Dermis blood vessel endothelial cell (primary cell): ENCODE data around the gene ZFHX2. TPM values are rescaled to one million over a fixed set of nuclear protein-coding genes. Genes with fewer than 3 reads are reported as not detected.

Source experiments
- total RNA-seq: library from RNA; depleted of rRNA; stranded (reverse); fragments of >200 nt; gene quantifications from 2 replicates; pipeline ENCODE4 v1.2.3, GENCODE V29; 2014

The ZFHX2 gene
- total RNA-seq, 1 donor from 2014 or later: 0.17 TPM

Other genes with a start within 250 kb of the ZFHX2 start
- 1.7 and 2.6 TPM in 2 replicates for gene PPP1R3E, start 248.9 kb downstream of the ZFHX2 start, total RNA-seq
- 10.4 and 13.5 TPM in 2 replicates for gene BCL2L2, start 244.9 kb downstream of the ZFHX2 start, total RNA-seq
- 71.5 and 93.9 TPM in 2 replicates for gene PABPN1, start 230.3 kb downstream of the ZFHX2 start, total RNA-seq
- gene SLC22A17, start 198.9 kb downstream of the ZFHX2 start, total RNA-seq: 0.84 and 3.7 TPM in 2 replicates
- 0.17 TPM in 1 of 2 replicates, not detected in the other for gene EFS, start 186.6 kb downstream of the ZFHX2 start, total RNA-seq
- not detected in 2 replicates for gene IL25, start 179.0 kb downstream of the ZFHX2 start, total RNA-seq
- gene CMTM5, start 174.7 kb downstream of the ZFHX2 start, total RNA-seq: not detected in 2 replicates
- gene MYH6, start 143.5 kb downstream of the ZFHX2 start, total RNA-seq: not detected in 2 replicates
- not detected in 2 replicates for gene MYH7, start 116.1 kb downstream of the ZFHX2 start, total RNA-seq
- 42.5 and 61.8 TPM in 2 replicates for gene NGDN, start 82.1 kb downstream of the ZFHX2 start, total RNA-seq
- 6.0 and 10.6 TPM in 2 replicates for gene THTPA, start 4.5 kb upstream of the ZFHX2 start, total RNA-seq
- gene AP1G2, start 16.0 kb upstream of the ZFHX2 start, total RNA-seq: 28.8 and 29.6 TPM in 2 replicates
- not detected in 2 replicates for gene JPH4, start 27.0 kb upstream of the ZFHX2 start, total RNA-seq
- gene DHRS2, start 84.6 kb upstream of the ZFHX2 start, total RNA-seq: 0.51 and 0.65 TPM in 2 replicates